Measurements from ENCODE around the gene HMGCS2. TPM values are rescaled to one million over a fixed set of nuclear protein-coding genes. Genes with fewer than 3 reads are reported as not detected.

Gene HMGCS2
- polyA plus RNA-seq, 2 of the 4 experiments (the other 2 are of a cell fraction), result not detected

- H3K27ac ChIP-seq, result no peak overlapping the region
- FAIRE-seq, result no peak
- 0% methylated on average over 2 of the region's 3 CpGs for WGBS (ENCODE audit: missing lambda C conversion rate)
- no peak overlapping the region for H3K4me2 ChIP-seq
- H3K4me1 ChIP-seq, result no peaks in the 10 kb centered on the region
- no peak overlapping the region for H3K4me3 ChIP-seq
- ChIA-PET POLR2A (no interaction called here), CTCF (interaction anchor here (1.0 to 2.3 kb wide), 11 partner anchors 9 to 199 kb away, joined by 3 to 9 read pairs (median 4); no protein-coding TSS in a partner anchor)
- H3K9me3 ChIP-seq, result no peaks in the 10 kb centered on the region
- ATAC-seq, result no peak
- DNase-seq (ENCODE audit: low read depth in 1 of 2, low spot score in 1 of 2), result no peak
- TF ChIP-seq ESRRA (IDR thresholded peaks at IDR 0.05; ENCODE audit: borderline replicate concordance, low read length) (no peak), ZSCAN20 (CRISPR knock-in tag; IDR thresholded peaks at IDR 0.05) (no peak), ELK1 (IDR thresholded peaks at IDR 0.05; ENCODE audit: low read depth, low read length) (no peak), KDM5A (IDR thresholded peaks at IDR 0.05) (no peak), FOSL2 (IDR thresholded peaks at IDR 0.05) (no peak), FOSL2 (CRISPR knock-in tag; IDR thresholded peaks at IDR 0.05) (no peak), RFX5 (IDR thresholded peaks at IDR 0.05) (no peak), RNF2 (IDR thresholded peaks at IDR 0.05; ENCODE audit: borderline replicate concordance, low read depth) (no peak), SREBF2 (IDR thresholded peaks at IDR 0.05) (no peak), ZC3H11A (IDR thresholded peaks at IDR 0.05) (no peak), KDM1A (IDR thresholded peaks at IDR 0.05; ENCODE audit: low read depth) (no peak), FOSB (CRISPR knock-in tag; IDR thresholded peaks at IDR 0.05) (no peak), MAZ (IDR thresholded peaks at IDR 0.05; ENCODE audit: borderline replicate concordance, low read depth, low read length) (no peak), E2F6 (IDR thresholded peaks at IDR 0.05; ENCODE audit: borderline replicate concordance, low read depth) (no peak), EHMT2 (IDR thresholded peaks at IDR 0.05; ENCODE audit: low read depth) (no peak)
These were observed 39.8 kb upstream of the HMGCS2 start for GRCh38 chr1:119808491-119808890.

- Histone ChIP-seq H3K4me1 (no peaks in the 10 kb centered on the region), H3K9me3 (no peaks in the 10 kb centered on the region), H3K27ac (no peak overlapping the region), H3K4me2 (no peak overlapping the region), H3K4me3 (no peak overlapping the region)
- ATAC-seq, result no peak
- ChIA-PET CTCF (interaction anchor here (1.2 kb wide), 1 partner anchor 13 kb away, joined by 3 read pairs; no protein-coding TSS in a partner anchor), POLR2A (no interaction called here)
- WGBS (ENCODE audit: missing lambda C conversion rate), result 4% methylated on average over 4 of the region's 4 CpGs
- DNase-seq (ENCODE audit: low read depth in 1 of 2, low spot score in 1 of 2), result no peak
- TF ChIP-seq HES2 (IDR thresholded peaks at IDR 0.05) (no peak), POLR2AphosphoS2 (conservative IDR thresholded peaks at IDR 0.05; ENCODE audit: low read length) (no peak), GATA3 (IDR thresholded peaks at IDR 0.05; ENCODE audit: borderline replicate concordance) (no peak), KDM5A (IDR thresholded peaks at IDR 0.05) (no peak), HEYL (CRISPR knock-in tag; IDR thresholded peaks at IDR 0.05) (no peak), CBX8 (IDR thresholded peaks at IDR 0.05) (no peak), POLR2A (IDR thresholded peaks at IDR 0.05; ENCODE audit: low read length) (no peak), BHLHE40 (IDR thresholded peaks at IDR 0.05; ENCODE audit: low read depth, low read length) (no peak), HMGXB4 (CRISPR knock-in tag; IDR thresholded peaks at IDR 0.05; ENCODE audit: borderline replicate concordance) (no peak), HOXA7 (CRISPR knock-in tag; IDR thresholded peaks at IDR 0.05) (no peak)
- FAIRE-seq, result no peak
These were observed 37.8 kb upstream of the HMGCS2 start for GRCh38 chr1:119806489-119806888.

Measured in A549 (cell line).